Measurements from ENCODE around the gene SOST.

- no peak for TF ChIP-seq CTCF (conservative IDR thresholded peaks at IDR 0.05)
- no peak for TF ChIP-seq EZH2 (IDR thresholded peaks at IDR 0.05; ENCODE audit: low read depth)
These were observed 9.8 kb upstream of the SOST start for GRCh38 chr17:43768382-43768781.
